HepG2 (cell line): ENCODE results near the gene CAMKMT. TPM values are rescaled to one million over a fixed set of nuclear protein-coding genes. Genes with fewer than 3 reads are reported as not detected.

Experiments
- ATAC-seq: fragments of 200-7000 bp; cut with Tn5 transposase; 3 replicates; pipeline ENCODE4 v1.9.1; 2020; ENCODE audit warnings: mild to moderate bottlenecking, moderate library complexity
- BruUV-seq: library from RNA; stranded (reverse); fragments of 400-500 nt; replicated peaks from 2 replicates; lab custom pipeline; 2021; lab: Mats Ljungman, UMichigan
- CTCF ChIA-PET: fragments of 300-600 bp; formaldehyde crosslinking; extraction: SDS; loops from one replicate; lab custom pipeline; 2021; ENCODE audit warnings: low total read pairs, inconsistent platforms, low intra/inter-chr PET ratio; lab: Yijun Ruan, JAX
- POLR2A ChIA-PET: fragments of 350-600 bp; sonication (Branson Sonifier 250); formaldehyde crosslinking; loops from one replicate; lab custom pipeline; 2020; ENCODE audit warnings: antibody characterized with exemption, inconsistent platforms; lab: Yijun Ruan, JAX
- DNase-seq: peaks from one replicate; pipeline ENCODE4 v3.0.0-alpha.2; 2015; ENCODE audit warnings: low spot score
- FAIRE-seq: peaks from 3 replicates; lab custom pipeline; 2011; peaks lifted over from hg19 to GRCh38; lab: Jason Lieb, UNC
- H2AFZ ChIP-seq: one replicate; pipeline ENCODE4 v1.6.1; 2011; ENCODE audit warnings: low read length, inconsistent platforms
- H3K27ac ChIP-seq: fragments of 300-600 bp; 3 replicates; pipeline ENCODE4 v1.8.0; 2011; ENCODE audit warnings: mixed run types, mild to moderate bottlenecking, mixed read lengths, low read length, inconsistent platforms; ENCODE audit not compliant: insufficient read depth; ENCODE audit errors: extremely low read length
- H3K27me3 ChIP-seq, 2 experiments: fragments of 200-600 bp in 1 of 2; 2 replicates in 1 of 2; 3 replicates in 1 of 2; pipeline versions ENCODE4 v1.6.0 to v1.8.0; 2011; ENCODE audit warnings: low read length in 2 of 2, mild to moderate bottlenecking in 2 of 2, moderate library complexity in 2 of 2, inconsistent platforms in 1 of 2; ENCODE audit not compliant: insufficient read depth in 2 of 2, control insufficient read depth in 1 of 2
- H3K36me3 ChIP-seq, 2 experiments: fragments of 200-600 bp in 1 of 2; replicated peaks in 1 of 2; 2 replicates in 1 of 2; 3 replicates in 1 of 2; pipeline versions ENCODE4 v1.5.1 to v1.8.0; 2011; ENCODE audit warnings: low read length in 2 of 2, inconsistent platforms in 1 of 2; ENCODE audit not compliant: insufficient read depth in 2 of 2, control insufficient read depth in 1 of 2
- H3K4me1 ChIP-seq: 2 replicates; pipeline ENCODE4 v1.5.1; 2012; ENCODE audit warnings: low read length, inconsistent platforms; ENCODE audit not compliant: insufficient read depth
- H3K4me2 ChIP-seq: 2 replicates; pipeline ENCODE4 v1.6.0; 2011; ENCODE audit warnings: low read depth, low read length, inconsistent platforms
- H3K4me3 ChIP-seq, 3 experiments: fragments of 200-600 bp in 1 of 3; sonication (generic), shearing (Covaris generic) in 1 of 3; replicated peaks in 1 of 3; 2 replicates each; pipeline ENCODE4 v1.5.1; 2011 to 2016; ENCODE audit warnings: low read length in 3 of 3, inconsistent platforms in 2 of 3, low read depth in 2 of 3, mild to moderate bottlenecking in 2 of 3, control low read depth in 1 of 3, mixed read lengths in 1 of 3; ENCODE audit not compliant: insufficient read depth in 1 of 3
- H3K79me2 ChIP-seq: one replicate; pipeline ENCODE4 v1.6.1; 2011; ENCODE audit warnings: low read length, inconsistent platforms; ENCODE audit not compliant: insufficient read depth
- H3K9ac ChIP-seq: 2 replicates; pipeline ENCODE4 v1.6.0; 2011; ENCODE audit warnings: mild to moderate bottlenecking, low read depth, low read length, inconsistent platforms; ENCODE audit not compliant: insufficient read depth
- H3K9me3 ChIP-seq: 2 replicates; pipeline ENCODE4 v1.5.1; 2012; ENCODE audit warnings: mild to moderate bottlenecking, low read length
- H4K20me1 ChIP-seq: 2 replicates; pipeline ENCODE4 v1.6.0; 2011; ENCODE audit warnings: inconsistent platforms, mild to moderate bottlenecking, low read length, moderate library complexity; ENCODE audit not compliant: insufficient read depth
- CBX2 ChIP-seq, 2 experiments: fragments of 200-600 bp in 1 of 2; sonication (generic); formaldehyde crosslinking in 1 of 2; IDR thresholded peaks; 2 replicates each; pipeline versions ENCODE4 v1.7.0 to v1.8.1; 2018 to 2022; ENCODE audit warnings: low read depth in 2 of 2, low read length in 1 of 2, mild to moderate bottlenecking in 1 of 2, missing genetic modification reagents in 1 of 2
- IKZF4 ChIP-seq: sonication (generic); formaldehyde crosslinking; IDR thresholded peaks from 2 replicates; pipeline ENCODE4 v1.5.1; 2020; ENCODE audit warnings: borderline replicate concordance, mild to moderate bottlenecking, low read depth, missing genetic modification reagents; ENCODE audit errors: not compliant biosample characterization
- MED8 ChIP-seq: sonication (generic); formaldehyde crosslinking; IDR thresholded peaks from 2 replicates; pipeline ENCODE4 v1.8.1; 2023; ENCODE audit warnings: mild to moderate bottlenecking, missing genetic modification reagents; ENCODE audit not compliant: insufficient replicate concordance
- MIER3 ChIP-seq: IDR thresholded peaks from 2 replicates; pipeline ENCODE4 v1.6.1; 2016; ENCODE audit warnings: missing compliant biosample characterization, borderline replicate concordance
- PRMT3 ChIP-seq: sonication (generic); formaldehyde crosslinking; IDR thresholded peaks from 2 replicates; pipeline ENCODE4 v1.8.1; 2022; ENCODE audit warnings: low read depth, mild to moderate bottlenecking, moderate library complexity, missing genetic modification reagents, borderline replicate concordance
- RBFOX2 ChIP-seq: fragments of 200-400 bp; formaldehyde crosslinking; IDR thresholded peaks from 2 replicates; pipeline ENCODE4 v1.6.1; 2017; ENCODE audit warnings: low read depth, mild to moderate bottlenecking, low read length
- REXO4 ChIP-seq: sonication (generic); formaldehyde crosslinking; IDR thresholded peaks from 2 replicates; pipeline ENCODE4 v1.8.0; 2022; ENCODE audit warnings: missing genetic modification reagents, mild to moderate bottlenecking, borderline replicate concordance
- SALL1 ChIP-seq: sonication (generic); formaldehyde crosslinking; IDR thresholded peaks from 2 replicates; pipeline ENCODE4 v1.8.0; 2022; ENCODE audit warnings: mild to moderate bottlenecking, missing genetic modification reagents
- SMAD3 ChIP-seq: sonication (generic); formaldehyde crosslinking; IDR thresholded peaks from 2 replicates; pipeline ENCODE4 v1.4.0; 2020; ENCODE audit warnings: missing genetic modification reagents
- TAF15 ChIP-seq: fragments of 200-400 bp; formaldehyde crosslinking; IDR thresholded peaks from one replicate; pipeline ENCODE4 v1.6.1; 2018; ENCODE audit warnings: mild to moderate bottlenecking, low read depth, low read length; ENCODE audit not compliant: poor library complexity, severe bottlenecking
- ZBTB20 ChIP-seq: sonication (generic); formaldehyde crosslinking; IDR thresholded peaks from 2 replicates; pipeline ENCODE4 v1.8.1; 2023; ENCODE audit warnings: missing genetic modification reagents, low read depth, mild to moderate bottlenecking, borderline replicate concordance
- ZMAT5 ChIP-seq: sonication (generic); formaldehyde crosslinking; IDR thresholded peaks from 2 replicates; pipeline ENCODE4 v1.5.0; 2020; ENCODE audit warnings: mild to moderate bottlenecking, low read depth, missing genetic modification reagents, borderline replicate concordance
- ZNF260 ChIP-seq: sonication (generic); formaldehyde crosslinking; IDR thresholded peaks from 2 replicates; pipeline ENCODE4 v1.4.0; 2020; ENCODE audit warnings: missing genetic modification reagents, low read depth, mild to moderate bottlenecking, borderline replicate concordance
- ZNF362 ChIP-seq: sonication (generic); formaldehyde crosslinking; IDR thresholded peaks from 2 replicates; pipeline ENCODE4 v1.4.0; 2020; ENCODE audit warnings: missing genetic modification reagents, mild to moderate bottlenecking, borderline replicate concordance
- WGBS: methylation state at CpG from one replicate; pipeline ENCODE4 v1.1.6; 2017; ENCODE audit warnings: low lambda C conversion rate; 5-methylcytosine and 5-hydroxymethylcytosine counted together
- in situ Hi-C: cut with HindIII; loops from 2 replicates; pipeline ENCODE4 v1.10.0; 2017; ENCODE audit warnings: low pct_unique_long_range_greater_than_20kb; ENCODE audit not compliant: extremely low pct_ligation_motif_present
- intact Hi-C: fragments of 100-400 bp; cut with micrococcal nuclease; formaldehyde crosslinking; loops from one replicate; pipeline ENCODE4 v1.10.0; 2022; ENCODE audit not compliant: unreplicated experiment
- polyA plus RNA-seq, 8 experiments: library from polyadenylated mRNA; depleted of rRNA in 3 of 8; stranded (reverse) in 7 of 8; unstranded in 1 of 8; fragments of >200 nt; fragmentation: Illumina TruSeq in 4 of 8; extraction: Trizol in 4 of 8; gene quantifications; 2 replicates each; pipeline versions ENCODE4 v1.2.1 to v1.2.3, GENCODE V29; 2011 to 2016; ENCODE audit warnings: low read depth in 4 of 8, missing spikeins in 1 of 8, mixed read lengths in 1 of 8; ENCODE audit not compliant: insufficient read depth in 1 of 8
- total RNA-seq, 5 experiments: library from RNA; depleted of rRNA; stranded (reverse); fragments of >200 nt; fragmentation: Illumina TruSeq; extraction: Trizol; gene quantifications; 2 replicates each; pipeline ENCODE4 v1.2.3, GENCODE V29; 2016; ENCODE audit warnings: low read depth in 1 of 5
- TF ChIP-seq, protein P1 (sequence below): sonication (generic); formaldehyde crosslinking; IDR thresholded peaks from 2 replicates; pipeline ENCODE4 v1.5.1; 2020; ENCODE audit warnings: missing genetic modification reagents, mild to moderate bottlenecking, borderline replicate concordance
- TF ChIP-seq, protein P2 (sequence below): IDR thresholded peaks from 2 replicates; pipeline ENCODE4 v1.6.1; 2016; ENCODE audit warnings: mild to moderate bottlenecking, missing biosample characterization, missing genetic modification reagents
- TF ChIP-seq, protein P3 (sequence below): sonication (generic); formaldehyde crosslinking; IDR thresholded peaks from 2 replicates; pipeline ENCODE4 v1.4.0; 2020; ENCODE audit warnings: missing genetic modification reagents, borderline replicate concordance

CAMKMT gene
- total and polyA plus RNA-seq, 2 of the 13 experiments (the other 11 are each of a cell fraction or from before 2014, with no cell fraction given) = 6.9 to 20.8 TPM

GRCh38 chr2:44805401-44806235 lies 443.9 kb downstream of the CAMKMT start:
- ChIA-PET POLR2A (no interaction called here), CTCF (no interaction called here)
- Histone ChIP-seq H3K27me3 (peaks cover 1 to 58% of the 10 kb centered on the region in 2 experiments; a peak in 3 of 5 replicates), H3K9me3 (no peaks in the 10 kb centered on the region), H3K9ac (no peak overlapping the region), H3K4me3 (no peak overlapping the region), H3K79me2 (no peaks in the 10 kb centered on the region), H3K27ac (no peak overlapping the region), H3K4me2 (no peak overlapping the region), H3K36me3 (no peaks in the 10 kb centered on the region), H3K4me1 (no peaks in the 10 kb centered on the region), H4K20me1 (no peaks in the 10 kb centered on the region), H2AFZ (no peak overlapping the region)
- 12% methylated on average over 14 of the region's 16 CpGs for WGBS
- in situ Hi-C loops = no loop called here
- BruUV-seq = no TSS peak
- no peak for TF ChIP-seq SALL1 (CRISPR knock-in tag)
- TF ChIP-seq ZNF362 = no peak
- TF ChIP-seq CBX2 (IDR thresholded peaks at IDR 0.05; ENCODE audit: low read depth, low read length) = no peak
- TF ChIP-seq CBX2 (CRISPR knock-in tag; IDR thresholded peaks at IDR 0.05; ENCODE audit: low read depth) = no peak
- no peak for TF ChIP-seq MIER3 (CRISPR knock-in tag)
- TF ChIP-seq, protein P1, sequence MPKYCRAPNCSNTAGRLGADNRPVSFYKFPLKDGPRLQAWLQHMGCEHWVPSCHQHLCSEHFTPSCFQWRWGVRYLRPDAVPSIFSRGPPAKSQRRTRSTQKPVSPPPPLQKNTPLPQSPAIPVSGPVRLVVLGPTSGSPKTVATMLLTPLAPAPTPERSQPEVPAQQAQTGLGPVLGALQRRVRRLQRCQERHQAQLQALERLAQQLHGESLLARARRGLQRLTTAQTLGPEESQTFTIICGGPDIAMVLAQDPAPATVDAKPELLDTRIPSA (CRISPR knock-in tag) = no peak
- TF ChIP-seq MED8 = no peak
- TF ChIP-seq, protein P2, sequence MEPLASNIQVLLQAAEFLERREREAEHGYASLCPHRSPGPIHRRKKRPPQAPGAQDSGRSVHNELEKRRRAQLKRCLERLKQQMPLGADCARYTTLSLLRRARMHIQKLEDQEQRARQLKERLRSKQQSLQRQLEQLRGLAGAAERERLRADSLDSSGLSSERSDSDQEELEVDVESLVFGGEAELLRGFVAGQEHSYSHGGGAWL (CRISPR knock-in tag) = no peak
- TF ChIP-seq REXO4 (CRISPR knock-in tag) = no peak
- TF ChIP-seq ZBTB20 = no peak
- TF ChIP-seq SMAD3 (CRISPR knock-in tag) = no peak
- TF ChIP-seq IKZF4 (CRISPR knock-in tag) = no peak
- TF ChIP-seq RBFOX2 = no peak
- TF ChIP-seq ZNF260 (CRISPR knock-in tag) = no peak
- TF ChIP-seq PRMT3 = no peak
- TF ChIP-seq, protein P3, sequence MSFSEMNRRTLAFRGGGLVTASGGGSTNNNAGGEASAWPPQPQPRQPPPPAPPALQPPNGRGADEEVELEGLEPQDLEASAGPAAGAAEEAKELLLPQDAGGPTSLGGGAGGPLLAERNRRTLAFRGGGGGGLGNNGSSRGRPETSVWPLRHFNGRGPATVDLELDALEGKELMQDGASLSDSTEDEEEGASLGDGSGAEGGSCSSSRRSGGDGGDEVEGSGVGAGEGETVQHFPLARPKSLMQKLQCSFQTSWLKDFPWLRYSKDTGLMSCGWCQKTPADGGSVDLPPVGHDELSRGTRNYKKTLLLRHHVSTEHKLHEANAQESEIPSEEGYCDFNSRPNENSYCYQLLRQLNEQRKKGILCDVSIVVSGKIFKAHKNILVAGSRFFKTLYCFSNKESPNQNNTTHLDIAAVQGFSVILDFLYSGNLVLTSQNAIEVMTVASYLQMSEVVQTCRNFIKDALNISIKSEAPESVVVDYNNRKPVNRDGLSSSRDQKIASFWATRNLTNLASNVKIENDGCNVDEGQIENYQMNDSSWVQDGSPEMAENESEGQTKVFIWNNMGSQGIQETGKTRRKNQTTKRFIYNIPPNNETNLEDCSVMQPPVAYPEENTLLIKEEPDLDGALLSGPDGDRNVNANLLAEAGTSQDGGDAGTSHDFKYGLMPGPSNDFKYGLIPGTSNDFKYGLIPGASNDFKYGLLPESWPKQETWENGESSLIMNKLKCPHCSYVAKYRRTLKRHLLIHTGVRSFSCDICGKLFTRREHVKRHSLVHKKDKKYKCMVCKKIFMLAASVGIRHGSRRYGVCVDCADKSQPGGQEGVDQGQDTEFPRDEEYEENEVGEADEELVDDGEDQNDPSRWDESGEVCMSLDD (CRISPR knock-in tag) = no peak
- no peak for TF ChIP-seq TAF15
- TF ChIP-seq ZMAT5 (CRISPR knock-in tag) = no peak
- ATAC-seq = no peak
- DNase-seq = no peak
- no peak for FAIRE-seq
- intact Hi-C loops = no loop called here
